CD4-positive, alpha-beta T cell treated with Interleukin-15 for 1 hour (primary cell): ENCODE data around the gene PKNOX2.

Experiments used
- DNase-seq: peaks from one replicate; pipeline ENCODE4 v3.0.0-alpha.2; 2020

The PKNOX2 gene

DNA sequence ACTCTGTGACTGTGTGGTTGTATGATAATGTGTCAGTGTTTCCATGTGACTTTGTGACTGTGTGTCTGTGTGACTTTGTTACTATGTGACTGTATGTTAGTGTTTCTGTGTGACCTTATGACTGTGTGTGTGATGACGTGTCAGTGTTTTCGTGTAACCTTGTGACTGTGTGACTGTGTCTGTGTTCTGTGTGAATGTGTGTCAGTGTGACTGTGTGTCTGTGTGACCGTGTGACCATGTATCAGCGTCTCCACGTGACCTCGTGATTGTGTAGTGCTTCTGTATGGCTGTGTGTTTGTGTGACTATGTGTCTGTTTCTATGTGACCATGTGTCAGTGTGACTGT, 9.5 kb upstream of the PKNOX2 start:
- DNase-seq = no peak

DNA sequence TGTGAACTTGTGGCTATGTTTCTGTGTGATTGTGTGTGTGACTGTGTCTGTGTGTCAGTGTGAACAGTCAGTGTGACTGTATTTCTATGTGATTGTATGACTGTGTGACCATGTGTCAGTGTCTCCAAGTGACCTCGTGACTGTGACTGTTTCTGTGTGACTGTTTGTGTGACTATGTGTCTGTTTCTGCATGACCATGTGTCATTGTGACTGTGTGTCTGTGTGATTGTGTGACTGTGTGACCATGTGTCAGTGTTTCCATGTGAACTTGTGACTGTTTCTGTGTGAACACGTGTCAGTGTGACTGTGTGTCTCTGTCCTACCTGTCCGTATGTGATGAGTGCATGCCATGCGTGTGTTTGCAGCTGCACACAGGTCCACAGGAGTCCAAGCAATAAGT, 8.8 kb upstream of the PKNOX2 start:
- no peak for DNase-seq

DNA sequence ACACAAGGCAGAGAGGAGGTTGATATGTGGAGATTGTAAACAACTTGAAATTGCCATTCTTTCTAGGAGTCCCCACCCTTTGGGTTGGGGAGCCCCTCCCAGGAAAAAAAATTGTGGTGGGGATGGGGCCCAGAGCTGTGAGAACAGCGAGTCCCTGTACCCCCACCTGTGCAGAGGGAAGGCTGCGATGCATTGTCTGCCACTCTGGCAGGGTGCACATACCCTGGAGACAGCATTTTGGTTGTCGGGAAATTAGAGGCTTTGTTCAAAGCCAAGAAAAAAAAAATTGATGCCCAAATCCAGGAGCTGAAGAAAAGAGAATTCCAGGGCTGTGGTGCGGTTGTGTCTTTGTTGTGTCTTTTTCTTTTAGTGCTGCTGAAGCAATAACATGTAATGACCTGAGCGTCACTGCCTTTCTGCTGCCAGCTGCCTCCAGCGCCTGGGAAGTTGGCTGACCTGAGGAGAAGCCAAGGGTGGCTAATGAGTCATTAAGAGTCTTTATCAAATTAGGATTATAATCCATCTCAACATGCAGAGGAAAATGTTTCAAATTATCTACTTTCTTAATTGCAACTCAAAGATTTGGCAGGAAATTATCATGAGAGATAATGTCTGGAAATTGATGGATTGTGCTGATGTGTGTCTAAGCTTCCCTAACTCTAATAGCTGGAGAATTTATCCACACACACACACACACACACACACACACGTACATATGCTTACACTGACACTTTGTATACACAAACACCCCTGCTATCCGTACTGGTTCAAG, 8.0 kb upstream of the PKNOX2 start:
- no peak for DNase-seq

DNA sequence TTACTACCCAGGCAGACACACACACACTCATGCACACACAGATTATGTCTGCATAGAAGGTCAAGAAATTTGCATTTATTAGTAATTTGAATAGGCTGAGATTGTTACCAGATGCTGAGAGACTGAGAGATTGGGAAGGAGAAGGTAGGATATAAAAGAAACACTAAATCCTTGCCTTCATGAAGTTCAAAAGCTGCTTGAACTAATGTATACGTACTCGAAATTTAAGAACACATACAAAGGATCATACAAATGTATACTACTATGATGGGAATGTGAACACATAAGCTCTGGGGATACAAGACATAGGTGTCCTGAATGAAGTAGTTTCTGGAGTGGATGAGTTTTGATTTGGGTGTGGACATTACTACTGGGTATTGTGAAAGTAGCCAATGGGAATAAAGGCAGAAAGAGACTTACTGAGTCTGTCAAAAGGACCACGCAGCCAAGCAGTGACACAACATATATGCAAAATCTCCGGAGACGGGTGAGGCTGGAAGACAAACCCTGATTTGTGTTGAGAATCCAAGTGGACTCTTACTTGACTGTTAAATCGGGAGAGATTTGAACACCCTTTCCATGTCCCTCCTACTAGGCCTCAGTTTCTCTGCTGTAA, 7.3 kb upstream of the PKNOX2 start:
- DNase-seq = no peak

DNA sequence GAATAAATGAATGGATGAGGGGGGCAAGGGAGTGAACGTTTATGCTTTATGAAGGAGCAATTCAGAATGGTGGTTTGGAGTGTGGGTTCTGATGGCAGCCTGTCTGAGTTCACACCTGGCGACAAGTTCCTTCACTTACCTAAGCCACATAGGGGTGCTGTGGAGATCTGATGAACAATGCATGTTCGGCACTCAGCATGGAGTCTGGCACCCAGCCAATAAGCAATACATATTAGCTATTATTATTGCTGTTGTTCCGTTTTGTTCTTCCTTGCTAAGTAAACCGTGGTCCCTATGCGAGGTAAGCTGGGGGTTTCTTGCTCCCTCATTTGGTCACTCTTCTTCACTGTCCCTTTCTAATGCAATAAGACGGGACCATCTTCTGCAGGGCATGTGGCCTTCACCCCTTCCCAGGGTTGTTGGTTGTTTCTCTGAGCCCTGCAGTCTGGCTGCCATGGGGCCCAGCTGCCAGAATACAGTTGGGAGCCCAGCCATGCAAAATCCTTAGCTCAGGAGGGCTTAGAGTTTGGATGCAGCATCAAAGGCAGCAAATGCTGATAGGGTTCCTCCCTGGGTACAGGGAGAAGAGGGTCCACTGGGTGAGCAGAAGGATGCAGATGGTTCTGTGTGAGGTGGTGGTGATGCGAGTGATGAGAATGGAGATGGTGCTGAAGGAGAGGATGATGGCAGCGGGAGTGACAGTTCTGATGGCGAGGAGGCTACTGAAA, 6.4 kb upstream of the PKNOX2 start:
- DNase-seq = no peak

DNA sequence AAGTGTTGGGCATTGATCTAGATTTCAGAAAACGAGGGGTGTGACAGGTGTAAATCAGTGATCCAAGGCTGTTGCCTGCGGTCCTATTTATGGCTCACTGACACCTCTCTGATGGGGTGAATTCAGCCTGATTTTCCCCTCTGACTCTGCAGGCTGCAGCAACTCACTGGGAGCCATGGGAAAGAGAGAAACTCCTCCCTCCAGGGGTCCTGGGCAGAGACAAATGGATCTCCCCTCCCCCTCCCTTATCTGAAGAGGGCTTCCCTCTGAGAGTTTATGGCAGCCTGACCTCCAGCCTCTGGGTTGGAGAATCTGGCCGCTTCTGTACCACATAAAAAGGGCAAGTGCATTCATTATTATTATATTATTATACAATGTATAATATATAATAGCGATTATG, 1.8 kb upstream of the PKNOX2 start:
- DNase-seq = no peak

DNA sequence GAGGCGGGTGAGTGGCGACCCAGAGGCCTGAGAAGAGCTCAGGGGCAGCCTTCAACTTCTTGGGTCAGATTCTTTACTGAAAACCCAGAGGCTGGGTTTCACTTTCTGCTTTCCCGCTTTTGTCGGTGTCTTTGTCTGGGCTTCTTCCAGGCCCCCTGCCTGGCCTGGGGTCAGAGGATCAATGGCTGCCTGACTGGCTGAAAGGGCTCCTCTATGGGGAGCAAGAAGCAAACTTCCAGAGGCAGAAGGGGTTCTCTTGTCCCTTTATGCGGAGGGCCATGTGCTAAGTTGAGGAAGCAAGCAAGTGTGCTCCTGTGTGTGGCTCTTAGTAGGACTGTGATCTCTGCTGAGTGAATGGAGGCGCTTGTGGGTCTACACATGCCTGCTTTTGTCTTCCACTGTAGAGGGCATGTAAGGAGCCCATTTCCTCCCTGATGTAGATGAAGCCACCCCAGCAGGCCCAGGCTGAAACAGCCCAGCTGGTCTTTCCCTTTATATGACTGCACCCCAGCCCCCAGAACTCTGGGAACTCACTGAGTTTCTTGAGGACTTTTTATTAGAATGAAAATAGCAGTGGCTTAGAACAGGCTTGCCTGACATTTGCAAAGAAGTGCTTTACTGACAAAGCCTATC, 1.0 kb upstream of the PKNOX2 start:
- no peak for DNase-seq

DNA sequence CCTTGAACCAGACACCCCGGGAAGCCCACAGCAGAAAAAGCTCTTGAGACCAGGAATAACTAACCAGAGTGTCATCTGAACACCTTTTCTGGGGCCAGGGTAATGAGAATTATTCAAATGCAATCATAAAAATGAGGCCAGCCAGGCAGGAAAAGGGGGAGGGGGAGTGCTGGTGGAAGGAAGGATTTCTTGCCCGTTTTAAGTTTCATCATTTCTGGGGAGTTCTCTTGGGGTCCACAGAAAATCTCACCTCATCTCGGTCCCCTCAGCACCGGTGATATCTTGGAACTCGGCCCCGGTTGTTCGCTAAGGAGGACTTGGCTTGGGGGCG, 495 bp upstream of the PKNOX2 start:
- no peak for DNase-seq

DNA sequence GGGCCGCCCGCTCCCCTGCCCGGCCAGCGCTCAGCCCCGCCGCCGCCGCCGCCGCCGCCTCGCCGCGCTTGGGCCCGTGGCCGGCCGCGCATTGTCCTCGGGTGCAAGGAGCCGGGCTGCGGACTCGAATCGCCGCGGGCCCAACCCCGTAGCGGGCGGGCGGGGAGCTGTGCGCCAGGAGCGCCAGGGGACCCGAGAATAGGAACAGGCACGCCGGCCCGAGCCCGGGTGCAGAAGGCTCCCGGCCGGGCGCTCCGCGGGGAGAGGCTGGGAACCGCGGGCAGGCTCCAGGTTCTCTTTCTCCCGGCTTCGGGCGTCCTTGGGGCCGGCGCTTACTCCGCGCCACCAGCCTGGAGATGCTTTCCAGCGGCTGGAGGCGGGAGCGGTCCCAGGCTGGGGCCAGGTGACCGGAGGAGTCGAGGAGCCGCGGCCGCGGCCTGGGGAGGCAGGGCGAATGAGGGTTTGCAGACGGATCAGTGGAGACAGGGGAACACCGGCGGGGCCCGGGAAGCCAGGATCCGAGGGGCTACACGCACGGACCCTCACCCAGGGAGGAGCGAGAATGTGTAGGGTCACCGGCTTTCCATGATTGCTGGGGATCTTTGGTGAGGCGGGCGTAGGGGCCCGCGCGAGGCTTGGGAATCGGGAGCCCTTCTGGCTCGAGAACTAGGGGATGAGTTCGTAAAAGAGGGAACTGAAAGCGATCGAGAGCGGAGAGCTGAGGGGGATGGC, 726 bp downstream of the PKNOX2 start:
- no peak for DNase-seq

DNA sequence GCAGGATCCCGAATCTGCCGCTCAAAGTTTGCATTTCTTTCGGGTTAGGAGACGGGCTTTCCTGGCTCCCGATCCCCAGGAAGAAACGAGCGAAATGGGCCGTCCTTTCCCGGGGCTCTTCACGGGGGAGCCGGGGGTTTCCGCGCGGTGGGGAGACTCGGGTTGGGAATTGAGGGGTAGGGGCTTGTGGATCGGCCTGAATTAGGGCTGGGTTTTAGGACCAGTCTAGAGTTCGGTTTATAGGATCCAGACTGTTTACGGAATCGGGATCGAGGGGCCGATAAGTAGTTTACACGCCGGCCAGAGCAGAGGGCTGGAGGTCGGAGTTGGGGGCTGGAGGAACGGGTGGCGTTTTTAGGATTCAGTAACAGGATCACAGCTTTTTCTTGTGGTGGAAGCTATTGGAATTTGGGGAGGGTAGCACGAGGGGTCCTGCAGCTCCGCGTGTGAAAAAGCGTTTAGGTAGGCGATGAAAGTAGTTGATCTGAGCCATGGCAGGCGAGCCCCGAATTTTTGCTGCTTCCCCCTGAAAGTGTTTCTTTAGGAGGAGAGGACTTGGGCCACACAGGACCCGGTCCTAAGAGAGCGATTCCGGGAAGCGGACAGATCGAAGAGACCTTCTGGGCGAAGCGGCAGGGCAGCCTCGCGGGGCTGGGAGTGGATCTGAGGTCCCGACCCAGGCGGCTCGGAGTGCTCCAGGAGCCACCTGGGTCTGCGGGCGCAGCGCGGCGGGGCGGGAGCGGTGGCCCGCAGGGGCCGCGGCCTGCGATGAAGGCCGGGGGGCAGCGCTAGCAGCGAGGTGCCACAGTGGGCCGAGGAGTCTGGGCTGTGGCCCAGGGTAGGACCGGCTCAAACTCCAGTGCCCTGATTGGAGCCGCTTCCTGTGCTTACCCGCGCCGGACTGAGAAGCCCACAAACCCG, 1.6 kb downstream of the PKNOX2 start:
- no peak for DNase-seq

DNA sequence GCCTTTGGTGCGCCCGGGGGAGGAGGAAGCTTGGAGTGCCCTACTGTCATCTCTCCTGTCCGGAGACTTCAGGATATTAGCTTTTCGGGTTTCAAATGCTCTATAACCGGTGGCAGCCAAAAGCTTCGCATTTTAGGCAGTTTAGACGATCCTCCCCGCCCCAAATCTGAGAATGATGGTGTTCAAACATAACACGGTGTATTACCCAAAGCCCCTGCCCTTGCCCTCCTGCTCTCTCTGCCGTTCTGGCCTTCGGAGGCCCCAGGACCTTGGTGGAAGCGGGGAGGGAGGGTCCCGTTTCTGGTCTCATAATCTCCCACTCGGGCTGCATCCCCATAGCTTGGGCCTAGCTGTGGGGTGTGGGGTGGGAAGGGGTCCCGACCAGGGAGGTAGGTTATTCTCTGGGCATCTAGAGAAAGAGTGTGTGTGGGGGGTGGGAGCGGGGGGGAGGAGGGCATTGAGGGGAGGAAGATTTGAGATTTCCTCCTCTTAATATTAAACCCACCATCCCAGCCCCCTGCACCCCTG, 2.3 kb downstream of the PKNOX2 start:
- no peak for DNase-seq

DNA sequence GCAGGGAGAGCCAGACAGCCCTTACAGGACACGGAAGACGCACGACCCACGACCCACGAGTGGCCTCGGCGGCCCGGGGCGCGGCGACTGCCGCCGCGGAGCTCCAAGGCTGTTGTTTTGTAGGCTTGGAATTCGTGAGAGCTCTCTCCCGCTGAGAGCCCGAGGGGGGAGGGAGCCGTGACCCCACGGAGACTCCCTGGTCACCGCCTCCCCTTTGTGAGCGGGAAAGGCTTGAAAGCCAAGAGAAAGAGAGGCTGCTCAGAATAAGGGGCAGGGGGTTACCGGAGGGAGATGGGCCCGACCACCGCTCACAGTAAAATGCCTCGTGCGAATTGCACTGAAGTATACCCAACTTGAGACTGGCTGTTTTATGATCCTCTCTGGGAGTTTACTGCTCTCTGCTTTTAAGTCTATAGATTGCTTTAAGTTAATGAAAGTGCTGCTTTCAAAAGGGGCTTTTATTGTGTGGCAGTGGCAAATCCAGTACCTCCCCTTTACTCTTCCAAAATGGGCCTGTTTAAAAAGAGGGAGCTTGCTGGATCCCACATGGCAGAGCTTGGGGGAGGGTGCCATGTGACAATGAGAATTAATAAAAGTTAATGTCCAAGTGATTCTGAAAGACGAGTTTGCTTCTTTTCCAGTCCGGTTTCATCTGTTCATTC, 2.9 kb downstream of the PKNOX2 start:
- DNase-seq = no peak

DNA sequence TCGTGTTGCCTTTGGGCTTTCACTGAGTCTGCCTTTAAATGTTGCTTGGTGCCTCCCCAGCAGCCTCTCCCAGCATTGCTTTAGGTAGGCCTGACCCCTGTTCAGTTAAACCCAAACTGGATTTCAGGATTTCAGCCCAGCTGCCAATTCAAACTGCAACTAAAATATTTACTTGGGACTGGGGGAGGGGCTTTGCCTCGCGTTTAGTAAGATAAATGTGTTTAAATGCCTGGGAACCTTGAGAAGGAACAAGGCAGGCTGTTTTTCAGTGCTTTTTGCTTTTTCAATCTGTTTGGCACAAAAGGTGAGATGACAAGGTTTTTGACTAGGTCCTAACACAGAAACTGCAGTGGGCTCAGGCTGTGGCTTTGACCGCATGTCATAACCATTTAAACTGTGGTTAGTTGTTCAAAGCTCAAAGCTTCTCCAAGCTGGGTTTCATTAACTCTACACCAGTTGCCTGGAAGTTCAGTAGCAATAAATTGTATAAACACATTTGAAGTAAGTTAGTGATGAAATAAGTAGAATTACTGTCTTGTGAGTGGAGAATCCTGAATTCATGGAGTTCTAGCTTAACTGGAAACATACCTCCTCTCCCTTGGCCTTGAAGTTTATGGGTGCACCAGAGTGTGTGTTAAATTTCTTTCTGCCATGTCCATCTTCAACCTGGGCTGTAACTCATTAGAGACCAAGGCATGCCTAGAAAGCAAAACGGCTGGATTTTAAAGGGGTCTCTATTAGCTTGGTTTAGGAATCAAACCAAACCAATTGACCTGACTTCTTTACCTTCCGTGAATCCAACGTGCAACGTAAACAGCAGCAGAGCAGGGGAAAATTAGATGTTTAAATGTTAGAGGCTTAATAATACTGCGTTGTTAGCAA, 3.6 kb downstream of the PKNOX2 start:
- DNase-seq = no peak

DNA sequence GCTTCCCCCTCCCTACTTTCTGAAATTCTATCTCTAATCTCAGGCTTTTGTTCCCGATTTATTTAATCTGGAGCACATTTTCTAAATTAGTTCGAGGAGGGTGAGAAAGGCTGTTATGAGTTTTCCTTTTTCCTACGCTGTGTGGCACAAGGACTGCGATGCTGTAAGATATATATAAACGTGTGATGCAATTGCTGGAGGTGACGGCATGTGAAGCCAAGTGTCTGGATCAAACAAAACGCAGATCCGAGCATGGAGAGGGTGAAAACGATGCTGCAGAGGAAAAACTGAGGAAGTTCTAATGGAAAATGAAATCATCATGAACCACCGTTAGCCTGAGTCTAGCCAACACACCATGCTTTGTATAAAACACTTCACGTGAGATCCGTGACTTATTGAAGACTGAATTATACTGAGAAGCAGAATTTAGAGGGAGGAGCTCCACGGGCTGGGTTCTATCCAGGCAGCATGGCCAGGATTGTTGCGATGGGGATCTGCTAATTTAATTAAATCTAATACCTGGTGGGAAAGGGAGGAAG, 4.4 kb downstream of the PKNOX2 start:
- DNase-seq = no peak

DNA sequence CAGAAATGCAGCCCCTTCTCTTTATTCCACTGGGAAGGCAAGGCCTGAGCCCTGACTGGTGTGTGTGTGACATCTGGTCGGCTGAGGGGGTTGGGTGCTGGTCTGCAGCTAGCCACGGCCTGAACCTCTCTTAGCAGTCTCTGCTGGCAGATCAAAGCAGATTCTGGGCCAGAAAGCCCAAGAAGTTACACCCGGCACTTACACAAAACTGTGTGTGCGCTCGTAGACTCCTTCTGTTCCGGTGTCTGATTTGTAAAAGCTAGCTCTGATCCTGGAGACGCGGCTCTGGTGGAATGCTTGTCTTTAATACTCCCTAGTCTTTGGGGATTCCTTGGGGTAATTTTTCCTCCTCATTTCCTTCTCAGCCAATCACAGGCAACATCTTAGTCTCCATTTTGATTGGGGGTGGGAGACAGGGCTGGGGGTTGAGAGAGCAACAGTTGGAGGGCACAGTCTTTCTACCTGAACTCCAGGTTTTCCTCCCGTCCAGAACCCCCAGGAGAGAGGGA, 5.5 kb downstream of the PKNOX2 start:
- DNase-seq = no peak

DNA sequence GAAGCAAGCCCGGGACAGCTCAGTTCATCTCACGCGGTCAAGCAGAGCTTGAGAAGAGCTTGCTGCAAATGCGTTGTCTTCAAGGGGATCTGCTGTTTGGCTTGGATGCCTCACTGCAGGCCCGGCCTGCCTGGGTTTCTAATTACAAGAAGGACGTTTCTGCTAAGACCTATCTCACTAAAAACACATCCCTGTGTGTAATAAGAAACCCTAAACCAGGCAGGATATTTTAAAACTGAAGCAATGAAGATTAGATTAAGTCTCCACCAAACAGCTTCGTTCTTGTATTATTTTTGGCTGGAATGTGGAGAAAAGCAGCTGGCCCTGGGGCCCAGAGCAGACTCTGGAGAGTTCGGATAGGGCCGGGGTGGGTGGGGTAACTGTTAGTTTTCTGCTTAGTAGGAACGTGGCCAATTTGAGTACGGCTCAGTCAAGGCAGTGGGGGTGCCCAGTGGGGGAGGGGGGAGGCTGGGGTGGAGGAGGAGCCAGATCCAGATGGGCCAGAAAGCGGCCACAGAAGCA, 6.0 kb downstream of the PKNOX2 start:
- DNase-seq = no peak

DNA sequence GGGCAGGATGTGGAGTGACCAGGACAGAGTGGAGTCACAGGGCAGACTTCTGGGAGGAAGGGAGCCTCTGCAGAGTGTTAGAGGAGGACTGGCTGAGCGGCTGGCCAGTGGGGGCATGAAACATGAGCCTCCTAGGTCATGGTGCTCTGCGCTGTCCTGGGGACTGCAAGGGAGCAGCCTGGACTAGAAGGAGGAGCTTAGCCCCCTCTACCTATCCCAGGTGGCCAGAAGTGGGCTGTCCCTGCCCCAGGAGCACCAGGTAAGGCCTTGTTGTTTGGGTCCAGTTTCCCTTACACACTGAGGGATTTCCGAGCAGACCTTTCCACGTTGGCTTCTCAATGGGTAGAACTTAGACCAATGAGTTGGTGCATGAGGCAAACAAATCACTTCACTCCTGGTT, 7.4 kb downstream of the PKNOX2 start:
- no peak for DNase-seq

DNA sequence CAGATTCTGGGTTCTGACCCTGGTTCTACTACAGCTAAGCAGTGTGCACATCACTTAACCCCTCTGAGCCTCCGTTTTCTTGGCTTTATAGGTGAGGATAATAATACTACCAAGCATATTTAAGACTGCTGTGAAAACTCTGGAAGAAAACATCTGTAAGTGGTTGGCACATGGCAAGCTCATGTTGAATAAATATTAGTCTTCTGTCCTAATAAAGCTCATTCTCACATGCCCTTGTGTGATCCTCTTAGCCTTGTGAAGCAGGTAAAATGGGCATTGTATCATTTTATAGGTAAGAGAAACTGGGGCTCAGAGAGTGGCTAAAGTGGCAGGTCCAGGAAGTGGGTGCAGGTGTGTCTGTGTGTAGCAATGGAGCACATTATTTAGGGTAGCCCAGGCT, 8.5 kb downstream of the PKNOX2 start:
- DNase-seq = no peak

DNA sequence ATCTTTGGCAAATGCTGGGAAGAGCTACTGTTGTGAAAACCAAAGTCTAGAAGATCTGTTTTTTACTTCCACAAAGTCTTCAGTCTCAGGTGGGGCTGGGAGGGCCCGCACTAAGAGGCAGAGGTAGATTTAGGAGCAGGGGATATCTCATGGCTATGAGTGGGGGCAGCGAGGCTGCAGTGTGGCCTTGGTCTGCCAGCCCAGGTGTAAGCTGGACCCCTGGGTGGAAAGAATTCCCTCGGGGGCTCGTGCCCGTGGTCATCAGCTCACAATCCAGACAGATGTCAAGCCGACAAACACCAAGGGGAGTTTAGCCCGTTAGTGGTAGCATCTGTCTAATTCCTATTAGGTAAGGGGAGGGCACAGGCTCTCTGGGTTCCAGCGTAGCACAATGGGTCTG, 9.0 kb downstream of the PKNOX2 start:
- no peak for DNase-seq

DNA sequence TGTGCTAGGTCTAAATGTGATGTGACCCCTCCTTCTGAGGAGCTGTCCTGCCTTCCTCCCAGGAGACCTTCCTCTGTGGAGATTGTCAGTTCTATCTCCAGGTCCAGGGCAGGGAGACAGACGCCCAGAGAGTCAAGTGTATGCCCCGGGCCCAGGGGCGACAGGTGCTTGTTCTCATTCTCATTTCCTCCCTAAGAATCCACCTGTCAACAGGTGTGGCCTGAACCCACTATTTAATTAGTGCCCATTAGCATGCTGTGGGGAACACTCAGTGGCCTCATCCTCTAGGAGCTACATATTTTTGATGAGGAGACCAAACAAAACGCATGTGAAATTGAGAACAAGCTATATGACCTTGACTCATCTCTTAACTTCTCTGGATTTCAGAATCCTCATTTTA, 9.5 kb downstream of the PKNOX2 start:
- DNase-seq = no peak
